Lung (tissue), 12 donors: ENCODE data around the gene SLC23A2. TPM values are rescaled to one million over a fixed set of nuclear protein-coding genes. Genes with fewer than 3 reads are reported as not detected.
"Not testable (repeated sequence)": the region's sequence is repeated elsewhere in the genome, so short reads cannot be mapped to it uniquely, and the experiment has no call there.

Experiments
- ATAC-seq: fragments of 200-7000 bp; cut with Tn5 transposase; one replicate; pipeline ENCODE4 v1.9.1; 2020; ENCODE audit warnings: moderate number of reproducible peaks; ENCODE audit not compliant: insufficient read depth, low FRiP score
- DNase-seq, 3 donors: peaks; one replicate each; pipeline ENCODE4 v3.0.0-alpha.2; 2013 to 2017
- H3K27ac ChIP-seq, 2 donors: one replicate each; pipeline ENCODE4 v1.5.1; 2013; ENCODE audit warnings: mild to moderate bottlenecking in 2 of 2, moderate library complexity in 2 of 2, control low read depth in 1 of 2, inconsistent platforms in 1 of 2, low read depth in 1 of 2, low read length in 1 of 2
- H3K27me3 ChIP-seq, 3 donors: one replicate each; pipeline ENCODE4 v1.5.1; 2013; ENCODE audit warnings: low read length in 2 of 3; ENCODE audit not compliant: control insufficient read depth in 3 of 3, insufficient read depth in 3 of 3
- H3K36me3 ChIP-seq, 4 donors: one replicate each; pipeline ENCODE4 v1.5.1; 2013; ENCODE audit warnings: low read length in 4 of 4, mild to moderate bottlenecking in 1 of 4, moderate library complexity in 1 of 4; ENCODE audit not compliant: control insufficient read depth in 4 of 4, insufficient read depth in 4 of 4
- H3K4me1 ChIP-seq, 5 donors: one replicate each; pipeline ENCODE4 v1.5.1; 2013; ENCODE audit warnings: low read length in 5 of 5, mild to moderate bottlenecking in 2 of 5, moderate library complexity in 1 of 5; ENCODE audit not compliant: control insufficient read depth in 5 of 5, insufficient read depth in 5 of 5
- H3K4me3 ChIP-seq: one replicate; pipeline ENCODE4 v1.5.1; 2013; ENCODE audit warnings: mild to moderate bottlenecking, control low read depth, moderate library complexity
- H3K9ac ChIP-seq, 2 donors: one replicate each; pipeline ENCODE4 v1.5.1; 2013; ENCODE audit warnings: low read length in 2 of 2, control low read depth in 1 of 2; ENCODE audit not compliant: insufficient read depth in 1 of 2
- H3K9me3 ChIP-seq, 4 donors: one replicate each; pipeline ENCODE4 v1.5.1; 2013; ENCODE audit warnings: low read length in 3 of 4, mild to moderate bottlenecking in 1 of 4, moderate library complexity in 1 of 4; ENCODE audit not compliant: control insufficient read depth in 4 of 4, insufficient read depth in 3 of 4
- whole genome bisulfite sequencing, 2 donors: extraction: QIAGEN DNeasy Blood & Tissue Kit; methylation state at CpG; one replicate each; pipeline ENCODE4 v1.1.7; 2013; 5-methylcytosine and 5-hydroxymethylcytosine counted together
- polyA plus RNA-seq, 2 donors: library from polyadenylated mRNA; stranded (reverse); fragments of 200-250 nt; gene quantifications; one replicate each; pipeline ENCODE4 v1.2.1, GENCODE V29; 2013
- total RNA-seq, 2 donors: library from RNA; depleted of rRNA in 1 of 2; stranded (reverse); fragments of >200 nt in 1 of 2; gene quantifications; one replicate each; pipeline ENCODE4 v1.2.1, GENCODE V29; 2014 to 2021
- TF ChIP-seq, protein P1 (sequence below): IDR thresholded peaks from 2 replicates; pipeline ENCODE4 v1.5.1; 2012; ENCODE audit warnings: mild to moderate bottlenecking; ENCODE audit errors: control extremely low read depth, extremely low read depth
- donor health status: control.
- donor health status: control.
- donor health status: Bipolar disorder and iron deficiency.
- donor health status: healthy.
- donor health status: DM: yes; HTN: yes; CAD: no.

SLC23A2 gene
- total and polyA plus RNA-seq, 4 donors: 6.0 to 23.5 (median 14.3) TPM

DNA sequence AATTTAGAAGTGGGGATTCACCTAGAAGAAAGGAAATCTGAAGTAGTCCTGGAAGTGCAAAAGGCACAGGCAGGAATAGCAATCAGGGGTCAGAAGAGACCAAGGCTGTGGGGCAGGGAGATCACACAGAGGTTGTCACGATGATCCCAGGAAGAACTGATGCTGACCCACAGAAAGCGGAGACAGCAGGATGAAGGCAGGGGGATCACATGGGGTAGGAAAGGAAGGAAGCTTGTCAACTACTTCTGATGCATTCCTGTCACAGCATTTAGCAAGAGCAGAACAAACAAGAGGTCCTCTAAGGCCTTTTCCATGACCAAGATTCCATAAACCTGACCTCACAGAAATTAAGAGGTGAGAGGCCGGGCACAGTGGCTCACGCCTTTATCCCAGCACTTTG, 79.1 kb downstream of the SLC23A2 start:
- H3K9ac ChIP-seq: no peak overlapping the region
- peaks cover 0 to 3% (median under 1%) of the 10 kb centered on the region in 4 donors for H3K36me3 ChIP-seq
- no peak overlapping the region for H3K27ac ChIP-seq
- DNase-seq (peak in 1 of 3 donors; percentile 18), ATAC-seq (no peak)
- 82 to 85% methylated on average over 4 of the region's 4 CpGs for WGBS, 2 donors
- no peaks in the 10 kb centered on the region for H3K9me3 ChIP-seq
- H3K4me1 ChIP-seq: peaks cover 0 to 20% (median 6%) of the 10 kb centered on the region in 5 donors
- no peak overlapping the region for H3K4me3 ChIP-seq
- H3K27me3 ChIP-seq: no peaks in the 10 kb centered on the region
- TF ChIP-seq, protein P1, sequence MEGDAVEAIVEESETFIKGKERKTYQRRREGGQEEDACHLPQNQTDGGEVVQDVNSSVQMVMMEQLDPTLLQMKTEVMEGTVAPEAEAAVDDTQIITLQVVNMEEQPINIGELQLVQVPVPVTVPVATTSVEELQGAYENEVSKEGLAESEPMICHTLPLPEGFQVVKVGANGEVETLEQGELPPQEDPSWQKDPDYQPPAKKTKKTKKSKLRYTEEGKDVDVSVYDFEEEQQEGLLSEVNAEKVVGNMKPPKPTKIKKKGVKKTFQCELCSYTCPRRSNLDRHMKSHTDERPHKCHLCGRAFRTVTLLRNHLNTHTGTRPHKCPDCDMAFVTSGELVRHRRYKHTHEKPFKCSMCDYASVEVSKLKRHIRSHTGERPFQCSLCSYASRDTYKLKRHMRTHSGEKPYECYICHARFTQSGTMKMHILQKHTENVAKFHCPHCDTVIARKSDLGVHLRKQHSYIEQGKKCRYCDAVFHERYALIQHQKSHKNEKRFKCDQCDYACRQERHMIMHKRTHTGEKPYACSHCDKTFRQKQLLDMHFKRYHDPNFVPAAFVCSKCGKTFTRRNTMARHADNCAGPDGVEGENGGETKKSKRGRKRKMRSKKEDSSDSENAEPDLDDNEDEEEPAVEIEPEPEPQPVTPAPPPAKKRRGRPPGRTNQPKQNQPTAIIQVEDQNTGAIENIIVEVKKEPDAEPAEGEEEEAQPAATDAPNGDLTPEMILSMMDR: no peak

DNA sequence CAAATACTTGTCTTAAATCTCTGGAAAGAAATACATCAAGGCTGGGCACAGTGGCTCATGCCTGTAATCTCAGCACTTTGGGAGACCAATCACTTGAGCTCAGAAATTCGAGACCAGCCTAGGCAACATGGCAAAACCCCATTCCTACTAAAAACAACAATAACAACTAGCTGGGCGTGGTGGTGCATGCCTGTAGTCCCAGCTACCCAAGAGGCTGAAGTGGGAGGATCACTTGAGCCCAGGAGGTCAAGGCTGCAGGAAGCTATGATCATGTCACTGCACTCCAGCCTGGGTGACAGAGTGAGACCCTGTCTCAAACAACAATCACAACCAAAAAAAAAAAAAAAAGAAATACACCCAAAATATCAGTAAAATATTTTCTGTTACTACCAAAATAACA, 80.0 kb downstream of the SLC23A2 start:
- not testable (repeated sequence) for DNase-seq, H3K36me3 ChIP-seq, ATAC-seq, H3K9ac ChIP-seq, H3K27ac ChIP-seq, H3K4me3 ChIP-seq, H3K9me3 ChIP-seq, H3K27me3 ChIP-seq
- H3K4me1 ChIP-seq: peaks cover 0 to 20% (median 6%) of the 10 kb centered on the region in 5 donors
- WGBS, 2 donors: 79 to 89% methylated on average over 2 of the region's 2 CpGs

DNA sequence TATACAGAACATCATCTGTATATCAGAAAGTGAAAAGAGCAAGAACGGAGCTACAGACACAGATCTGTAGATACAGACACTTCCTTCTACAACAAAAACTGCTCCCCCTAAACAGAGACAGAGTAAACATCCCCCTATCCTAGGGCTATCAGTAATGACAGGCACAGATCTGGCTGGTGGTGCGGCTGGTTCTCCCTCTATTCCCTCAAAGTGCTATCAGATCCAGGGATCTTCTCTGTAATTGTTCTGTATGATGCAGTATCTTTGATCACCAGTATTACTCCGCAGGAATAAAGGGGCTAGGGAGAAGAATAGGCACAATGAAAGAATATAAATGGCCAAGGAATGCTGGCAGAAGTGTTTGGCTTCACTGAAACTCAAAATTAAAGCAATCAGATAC, 80.7 kb downstream of the SLC23A2 start:
- Histone ChIP-seq H3K9ac (no peak overlapping the region), H3K36me3 (peaks cover 0 to 3% (median 0%) of the 10 kb centered on the region in 4 donors), H3K4me3 (no peak overlapping the region), H3K9me3 (no peaks in the 10 kb centered on the region), H3K27me3 (no peaks in the 10 kb centered on the region), H3K4me1 (peaks cover 0 to 19% (median 6%) of the 10 kb centered on the region in 5 donors), H3K27ac (no peak overlapping the region)
- no peak for DNase-seq
- TF ChIP-seq, protein P1: no peak
- no peak for ATAC-seq
- 65 to 81% methylated on average over 3 of the region's 3 CpGs for WGBS, 2 donors

DNA sequence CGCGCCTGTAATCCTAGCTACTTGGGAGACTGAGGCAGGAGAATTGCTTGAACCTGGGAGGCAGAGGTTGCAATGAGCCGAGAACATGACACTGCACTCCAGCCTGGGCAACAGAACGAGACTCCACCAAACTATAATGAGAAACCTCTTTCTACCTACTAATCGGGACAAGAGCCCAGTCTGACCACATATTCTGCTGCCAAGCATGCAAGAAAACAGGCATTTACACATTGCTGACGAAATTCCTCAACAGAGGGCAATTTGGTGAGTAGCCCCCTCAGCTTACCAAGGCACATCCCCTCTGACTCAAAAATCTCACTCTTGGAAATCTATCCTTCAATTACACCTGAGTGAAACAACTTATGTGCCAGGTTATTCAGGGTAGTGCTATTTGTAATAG, 81.2 kb downstream of the SLC23A2 start:
- no peak overlapping the region for H3K9ac ChIP-seq
- no peak for ATAC-seq
- TF ChIP-seq, protein P1: no peak
- no peaks in the 10 kb centered on the region for H3K27me3 ChIP-seq
- no peak for DNase-seq
- H3K36me3 ChIP-seq: peaks cover 0 to 3% (median 0%) of the 10 kb centered on the region in 4 donors
- H3K27ac ChIP-seq: no peak overlapping the region
- no peaks in the 10 kb centered on the region for H3K9me3 ChIP-seq
- H3K4me3 ChIP-seq: no peak overlapping the region
- WGBS, 2 donors: 92 to 98% methylated on average over 6 of the region's 6 CpGs
- peaks cover 0 to 15% (median 6%) of the 10 kb centered on the region in 5 donors for H3K4me1 ChIP-seq
